Activated CD4-positive, alpha-beta T cell treated with anti-CD3 and anti-CD28 coated beads, Interleukin-2, amount 10 ng/mL, durations not matched to agents 24 days and 14 days (primary cell): ENCODE measurements around the gene HABP2. TPM values are rescaled to one million over a fixed set of nuclear protein-coding genes. Genes with fewer than 3 reads are reported as not detected.

Experiments
- DNase-seq: peaks from one replicate; pipeline ENCODE4 v3.0.0; 2022
- H3K27ac Mint-ChIP-seq: one replicate; pipeline ENCODE4 v1.8.0; 2022; ENCODE audit warnings: mild to moderate bottlenecking, mixed read lengths
- H3K27me3 Mint-ChIP-seq: one replicate; pipeline ENCODE4 v1.8.0; 2022; ENCODE audit warnings: mixed read lengths
- H3K36me3 Mint-ChIP-seq: one replicate; pipeline ENCODE4 v1.8.0; 2022; ENCODE audit warnings: low read depth, mild to moderate bottlenecking, mixed read lengths
- H3K4me1 Mint-ChIP-seq: one replicate; pipeline ENCODE4 v1.8.0; 2021; ENCODE audit warnings: mixed read lengths
- H3K4me3 Mint-ChIP-seq: one replicate; pipeline ENCODE4 v1.8.0; 2022; ENCODE audit warnings: mild to moderate bottlenecking, moderate library complexity, mixed read lengths
- H3K9me3 Mint-ChIP-seq: one replicate; pipeline ENCODE4 v1.8.0; 2021; ENCODE audit warnings: mixed read lengths
- intact Hi-C: fragments of 100-400 bp; cut with micrococcal nuclease; formaldehyde crosslinking; loops from one replicate; pipeline ENCODE4 v1.15.1; 2023
- total RNA-seq: library from RNA; stranded (reverse); gene quantifications from 2 replicates; pipeline ENCODE4 v1.2.3, GENCODE V29; 2022

HABP2 gene
- total RNA-seq, 1 donor from 2014 or later, result not detected

DNA sequence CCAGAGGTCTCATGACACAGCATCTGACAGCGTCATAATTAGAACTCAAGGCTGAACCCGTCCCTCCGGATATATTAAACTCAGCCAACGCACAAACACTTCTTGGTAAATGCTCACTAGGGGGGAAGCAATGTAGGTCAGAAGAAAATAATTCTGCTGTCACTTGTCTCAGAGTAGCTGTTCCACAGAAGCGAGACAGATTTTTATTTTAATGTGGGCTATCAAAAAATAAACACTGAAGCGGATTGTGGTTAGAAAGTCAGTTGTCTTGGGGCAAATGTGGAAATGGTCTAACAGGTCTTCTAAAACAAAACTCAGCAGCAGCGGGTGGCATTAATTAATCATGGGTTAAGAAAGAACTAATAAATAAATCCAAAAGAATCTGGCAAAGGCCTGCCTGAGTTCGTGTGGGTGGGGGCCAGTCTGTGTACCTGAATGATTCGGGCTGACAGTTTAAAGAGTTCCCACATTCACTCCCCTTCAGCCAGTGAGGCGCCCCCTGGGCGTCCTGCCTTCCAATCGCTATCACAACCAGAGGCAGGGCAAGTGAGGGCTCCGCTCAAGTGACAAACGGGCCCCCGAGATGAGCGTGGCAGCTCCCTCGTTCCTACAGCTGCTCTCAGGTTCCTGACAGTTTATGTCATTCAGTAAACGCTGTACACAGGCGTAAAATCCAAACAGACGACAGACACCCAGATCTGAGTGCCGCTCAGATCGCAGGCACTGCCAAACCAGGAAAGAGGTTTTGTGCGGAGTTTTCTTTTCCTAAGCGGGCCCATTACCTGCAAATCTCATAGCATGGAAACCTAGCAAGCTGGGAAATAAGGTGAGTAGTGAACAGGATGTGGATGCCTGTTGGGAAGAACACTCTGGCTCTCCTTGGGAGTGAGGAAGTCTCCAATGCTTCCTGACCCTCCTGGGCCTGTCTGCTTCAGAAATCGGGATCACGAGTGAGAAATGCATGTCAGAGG, 58.1 kb downstream of the HABP2 start:
- Mint-ChIP-seq H3K27ac (no peak overlapping the region), H3K27me3 (peaks cover 9% of the 10 kb centered on the region), H3K9me3 (no peaks in the 10 kb centered on the region), H3K4me1 (no peaks in the 10 kb centered on the region), H3K36me3 (no peaks in the 10 kb centered on the region), H3K4me3 (no peak overlapping the region)
- no peak for DNase-seq
- intact Hi-C loops, result no loop called here

GRCh38 chr10:113612154-113612553, 59.3 kb downstream of the HABP2 start:
- DNase-seq, result no peak
- Mint-ChIP-seq H3K9me3 (no peaks in the 10 kb centered on the region), H3K27me3 (peaks cover 16% of the 10 kb centered on the region), H3K27ac (no peak overlapping the region), H3K4me1 (no peaks in the 10 kb centered on the region), H3K36me3 (no peaks in the 10 kb centered on the region), H3K4me3 (no peak overlapping the region)
- intact Hi-C loops, result no loop called here

DNA sequence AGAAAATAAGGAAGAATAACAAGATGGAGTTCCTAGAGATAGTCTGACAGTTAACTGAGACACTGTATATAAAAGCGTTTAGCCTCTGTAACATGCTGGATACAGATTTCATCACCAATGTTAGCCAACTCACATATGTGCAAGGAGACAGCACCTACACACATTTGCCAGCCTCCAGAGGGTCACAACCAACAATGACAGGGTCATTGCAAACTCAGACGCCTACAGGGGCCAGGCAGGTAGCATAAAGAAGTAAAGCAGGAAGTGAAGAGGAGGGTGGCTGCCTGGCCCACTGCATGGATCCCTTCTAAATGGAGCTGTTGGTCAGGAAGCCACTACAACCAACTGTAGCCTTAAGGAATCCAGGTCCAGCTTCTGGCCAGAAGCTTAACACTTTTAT, 60.6 kb downstream of the HABP2 start:
- Mint-ChIP-seq H3K27me3 (peaks cover 18% of the 10 kb centered on the region), H3K4me3 (no peak overlapping the region), H3K36me3 (no peaks in the 10 kb centered on the region), H3K4me1 (no peaks in the 10 kb centered on the region), H3K9me3 (no peaks in the 10 kb centered on the region), H3K27ac (no peak overlapping the region)
- DNase-seq, result no peak
- intact Hi-C loops, result no loop called here

- intact Hi-C loops, result no loop called here
- DNase-seq, result no peak
- Mint-ChIP-seq H3K27me3 (peaks cover 18% of the 10 kb centered on the region), H3K9me3 (no peaks in the 10 kb centered on the region), H3K36me3 (no peaks in the 10 kb centered on the region), H3K27ac (no peak overlapping the region), H3K4me3 (no peak overlapping the region), H3K4me1 (no peaks in the 10 kb centered on the region)
Measured at GRCh38 chr10:113613977-113614690, 61.3 kb downstream of the HABP2 start.

DNA sequence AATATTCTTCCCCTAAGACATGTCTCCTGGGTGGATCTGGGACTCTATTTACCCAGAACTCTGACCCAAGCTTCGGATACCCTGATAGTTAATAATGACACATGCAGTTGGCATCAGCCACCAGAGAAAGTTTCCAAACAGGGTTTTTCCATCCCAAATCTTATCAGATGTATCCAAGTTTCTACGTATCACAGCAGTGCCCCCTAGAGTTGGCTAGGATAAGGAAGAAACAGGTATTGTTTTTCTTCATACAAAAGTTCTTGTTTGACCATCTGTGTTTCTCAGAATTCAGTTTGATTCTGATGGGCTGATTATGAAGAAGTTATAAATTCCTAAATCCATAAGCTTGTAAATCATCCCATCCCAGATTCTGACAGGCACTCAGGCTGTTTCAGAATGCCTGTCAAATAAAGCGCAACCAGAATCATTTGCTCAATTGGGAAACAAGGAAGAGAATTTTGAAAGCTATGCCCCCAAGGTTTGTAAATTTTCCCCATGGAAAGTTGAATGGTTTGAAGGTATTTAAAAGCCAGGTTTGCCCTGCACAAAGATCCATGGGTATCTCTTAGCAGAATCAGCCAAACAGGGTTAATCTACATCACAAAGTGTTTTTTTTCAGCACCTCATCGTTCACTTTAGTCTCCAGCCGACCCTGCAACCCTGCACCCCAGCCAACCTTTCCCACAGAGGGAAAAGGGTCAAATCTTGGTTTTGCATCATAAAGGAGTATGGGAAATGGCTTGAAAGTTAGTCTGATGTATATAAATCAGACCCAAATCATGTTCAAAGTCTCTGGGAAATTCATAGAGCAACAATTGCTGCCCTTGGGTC, 63.6 kb downstream of the HABP2 start:
- Mint-ChIP-seq H3K9me3 (no peaks in the 10 kb centered on the region), H3K36me3 (no peaks in the 10 kb centered on the region), H3K4me1 (no peaks in the 10 kb centered on the region)

GRCh38 chr10:113617086-113617485, 64.2 kb downstream of the HABP2 start:
- H3K9me3 Mint-ChIP-seq, result no peaks in the 10 kb centered on the region
- H3K27ac Mint-ChIP-seq, result no peak overlapping the region
- H3K27me3 Mint-ChIP-seq, result peaks cover 18% of the 10 kb centered on the region
- no peaks in the 10 kb centered on the region for H3K4me1 Mint-ChIP-seq
- no peak overlapping the region for H3K4me3 Mint-ChIP-seq
- intact Hi-C loops, result no loop called here
- no peak for DNase-seq
- H3K36me3 Mint-ChIP-seq, result no peaks in the 10 kb centered on the region

More for the DNA sequence above, 63.6 kb downstream of the HABP2 start:
- Mint-ChIP-seq H3K27me3 (peaks cover 18% of the 10 kb centered on the region), H3K4me3 (no peak overlapping the region), H3K27ac (no peak overlapping the region)
- intact Hi-C loops, result no loop called here
- no peak for DNase-seq

GRCh38 chr10:113618338-113618737, 65.5 kb downstream of the HABP2 start:
- Mint-ChIP-seq H3K36me3 (no peaks in the 10 kb centered on the region), H3K4me1 (no peaks in the 10 kb centered on the region), H3K27ac (no peak overlapping the region), H3K9me3 (no peaks in the 10 kb centered on the region), H3K27me3 (peaks cover 20% of the 10 kb centered on the region), H3K4me3 (no peak overlapping the region)
- intact Hi-C loops, result no loop called here
- no peak for DNase-seq

DNA sequence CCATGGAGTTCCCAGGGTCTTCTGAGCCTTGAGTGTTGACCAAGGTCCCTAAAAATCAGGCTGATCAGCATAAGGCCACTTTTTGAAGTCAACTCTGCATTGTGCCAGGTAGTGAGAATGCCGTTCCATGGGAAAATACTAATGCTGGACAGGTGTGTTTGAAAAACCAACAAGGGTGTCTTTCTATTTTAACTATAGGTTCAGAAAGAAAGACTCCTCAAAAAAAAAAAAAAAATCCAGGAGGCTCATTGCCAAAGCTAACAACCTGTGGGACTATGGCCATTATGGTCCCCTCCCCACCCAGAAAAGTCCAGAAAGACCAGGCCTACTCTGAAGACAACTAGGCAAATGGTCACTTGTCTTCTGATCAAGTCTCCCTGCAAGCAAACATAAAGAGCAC, 66.5 kb downstream of the HABP2 start:
- intact Hi-C loops, result no loop called here
- H3K4me1 Mint-ChIP-seq, result no peaks in the 10 kb centered on the region
- H3K27ac Mint-ChIP-seq, result no peak overlapping the region
- no peak for DNase-seq
- H3K9me3 Mint-ChIP-seq, result no peaks in the 10 kb centered on the region
- no peak overlapping the region for H3K4me3 Mint-ChIP-seq
- peaks cover 23% of the 10 kb centered on the region for H3K27me3 Mint-ChIP-seq
- H3K36me3 Mint-ChIP-seq, result no peaks in the 10 kb centered on the region

GRCh38 chr10:113620511-113620910, 67.7 kb downstream of the HABP2 start:
- Mint-ChIP-seq H3K4me3 (no peak overlapping the region), H3K27ac (no peak overlapping the region), H3K36me3 (no peaks in the 10 kb centered on the region), H3K27me3 (peaks cover 20% of the 10 kb centered on the region), H3K4me1 (no peaks in the 10 kb centered on the region), H3K9me3 (no peaks in the 10 kb centered on the region)
- DNase-seq, result no peak
- intact Hi-C loops, result no loop called here

DNA sequence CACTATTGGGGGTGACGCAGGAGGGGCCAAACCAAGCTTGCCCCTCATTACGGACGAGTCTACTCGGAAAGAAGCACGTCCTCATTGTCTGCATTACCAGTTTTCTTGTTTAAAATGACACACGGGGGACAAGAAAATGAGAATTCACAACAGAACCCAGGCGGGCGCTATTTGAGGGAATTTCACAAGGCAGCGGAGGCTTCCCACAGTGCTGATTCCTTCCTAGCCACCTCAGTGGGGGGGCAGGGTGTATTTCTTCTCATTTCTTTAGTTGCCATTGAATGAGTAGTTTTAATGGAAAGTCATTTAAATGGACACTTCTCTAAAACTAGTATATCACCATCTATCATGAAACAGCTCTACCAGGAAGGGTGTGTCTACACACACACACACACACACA, 68.1 kb downstream of the HABP2 start:
- intact Hi-C loops, result no loop called here
- Mint-ChIP-seq H3K4me1 (no peaks in the 10 kb centered on the region), H3K27ac (no peak overlapping the region), H3K27me3 (peaks cover 18% of the 10 kb centered on the region), H3K4me3 (no peak overlapping the region), H3K9me3 (no peaks in the 10 kb centered on the region), H3K36me3 (no peaks in the 10 kb centered on the region)
- no peak for DNase-seq

- intact Hi-C loops, result no loop called here
- DNase-seq, result no peak
- Mint-ChIP-seq H3K36me3 (no peaks in the 10 kb centered on the region), H3K4me1 (no peaks in the 10 kb centered on the region), H3K4me3 (no peak overlapping the region), H3K27me3 (peaks cover 15% of the 10 kb centered on the region), H3K27ac (no peak overlapping the region), H3K9me3 (no peaks in the 10 kb centered on the region)
Measured at GRCh38 chr10:113621799-113622198, 68.9 kb downstream of the HABP2 start.

DNA sequence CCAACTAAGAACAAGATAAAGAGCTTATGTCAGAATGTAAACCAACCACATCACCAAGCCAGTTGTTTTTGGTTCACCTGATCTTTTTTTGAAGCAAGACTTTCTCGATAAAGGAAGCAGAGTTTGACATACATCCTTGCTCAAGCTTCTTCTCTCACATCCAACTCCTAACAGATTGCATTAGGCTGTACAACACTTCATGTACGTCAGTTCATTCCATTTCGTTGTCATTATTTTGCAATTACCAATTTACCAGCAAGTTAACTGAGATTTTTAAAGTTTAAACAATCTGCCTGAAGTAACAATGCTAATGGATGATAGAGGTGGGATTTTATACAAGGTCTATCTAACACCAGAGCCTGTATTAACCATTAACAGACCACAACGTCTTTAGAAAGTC, 70.0 kb downstream of the HABP2 start:
- H3K36me3 Mint-ChIP-seq, result no peaks in the 10 kb centered on the region
- no peak overlapping the region for H3K4me3 Mint-ChIP-seq
- peaks cover 8% of the 10 kb centered on the region for H3K27me3 Mint-ChIP-seq
- no peak overlapping the region for H3K27ac Mint-ChIP-seq
- no peaks in the 10 kb centered on the region for H3K9me3 Mint-ChIP-seq
- no peaks in the 10 kb centered on the region for H3K4me1 Mint-ChIP-seq
- no peak for DNase-seq
- intact Hi-C loops, result no loop called here

- no peak for DNase-seq
- Mint-ChIP-seq H3K9me3 (peaks cover 4% of the 10 kb centered on the region), H3K4me3 (no peak overlapping the region), H3K4me1 (no peaks in the 10 kb centered on the region), H3K36me3 (no peaks in the 10 kb centered on the region), H3K27ac (no peak overlapping the region), H3K27me3 (peaks cover 6% of the 10 kb centered on the region)
- intact Hi-C loops, result no loop called here
Measured at GRCh38 chr10:113625461-113626186, 72.8 kb downstream of the HABP2 start.
